ENCODE results near the gene ZBTB5. TPM values are rescaled to one million over a fixed set of nuclear protein-coding genes. Genes with fewer than 3 reads are reported as not detected.

ZBTB5 gene
- total and polyA plus RNA-seq, 2 of the 13 experiments (the other 11 are each of a cell fraction or from before 2014, with no cell fraction given), result 12.5 to 20.5 TPM

DNA sequence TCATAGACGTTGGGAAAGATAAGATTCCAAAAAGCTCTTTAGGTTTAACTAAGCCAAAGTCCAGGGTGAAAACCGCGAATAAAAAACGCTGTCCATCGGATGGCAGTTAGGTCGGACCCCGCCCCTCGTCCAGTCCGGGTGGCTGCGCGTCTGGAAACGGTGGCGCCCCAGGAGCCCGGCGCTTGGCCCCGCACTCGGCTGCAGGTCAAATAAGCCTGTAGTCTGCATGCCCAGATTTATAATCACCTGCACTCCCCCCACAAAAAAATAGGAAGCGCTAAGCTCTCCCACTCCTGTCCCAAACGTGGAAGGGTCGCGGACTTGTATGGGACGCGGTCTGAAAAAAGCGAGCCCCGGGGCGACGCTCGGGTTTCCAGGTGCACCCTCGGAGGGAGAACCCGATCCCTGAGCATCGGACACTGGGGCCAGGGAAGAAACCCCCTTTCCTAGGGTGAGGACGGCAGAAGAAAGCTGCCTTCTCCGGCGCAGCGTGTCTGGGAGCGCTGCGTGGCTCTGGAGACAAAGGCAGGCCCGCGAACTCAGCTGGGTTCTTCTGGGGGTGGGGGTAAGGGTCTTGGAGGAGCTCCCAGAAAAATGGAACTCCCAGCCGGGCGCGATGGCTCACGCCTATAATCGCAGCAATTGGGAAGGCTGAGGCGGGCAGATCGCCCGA, 923 bp upstream of the ZBTB5 start (continued):
- TF ChIP-seq DNMT1 (CRISPR knock-in tag; IDR thresholded peaks at IDR 0.05) (no peak), YEATS2 (CRISPR knock-in tag; IDR thresholded peaks at IDR 0.05; ENCODE audit: borderline replicate concordance) (no peak), ZSCAN12 (CRISPR knock-in tag; IDR thresholded peaks at IDR 0.05) (no peak), ZNF562 (CRISPR knock-in tag; IDR thresholded peaks at IDR 0.05; ENCODE audit: borderline replicate concordance) (no peak), TOE1 (CRISPR knock-in tag; IDR thresholded peaks at IDR 0.05) (no peak; the same call in 1 of the 2 replicates), ETV5 (CRISPR knock-in tag; IDR thresholded peaks at IDR 0.05; ENCODE audit: borderline replicate concordance) (no peak), ZNF343 (CRISPR knock-in tag; IDR thresholded peaks at IDR 0.05) (no peak), ADNP (CRISPR knock-in tag; IDR thresholded peaks at IDR 0.05) (0 out of 2 replicates have a peak, but pooled peaks have one; percentile 64), ZNF782 (CRISPR knock-in tag; IDR thresholded peaks at IDR 0.05; ENCODE audit: borderline replicate concordance) (no peak), HDAC2 (CRISPR knock-in tag; IDR thresholded peaks at IDR 0.05) (no peak; the same call in 1 of the 2 replicates), NAIF1 (CRISPR knock-in tag; IDR thresholded peaks at IDR 0.05; ENCODE audit: borderline replicate concordance) (peak; percentile 30; the same call in 1 of the 2 replicates), ARID2 (CRISPR knock-in tag; IDR thresholded peaks at IDR 0.05; ENCODE audit: borderline replicate concordance) (no peak), FOXP1 (IDR thresholded peaks at IDR 0.05) (no peak), FOXP1 (CRISPR knock-in tag; IDR thresholded peaks at IDR 0.05) (no peak), CREB1 (IDR thresholded peaks at IDR 0.05) (no peak), CREB1 (CRISPR knock-in tag; IDR thresholded peaks at IDR 0.05) (no peak), BCL3 (CRISPR knock-in tag; IDR thresholded peaks at IDR 0.05) (no peak; the same call in 1 of the 2 replicates), CSRNP2 (CRISPR knock-in tag; conservative IDR thresholded peaks at IDR 0.05; ENCODE audit: low read depth) (no peak), ZNF317 (CRISPR knock-in tag; IDR thresholded peaks at IDR 0.05) (no peak), HES4 (CRISPR knock-in tag; IDR thresholded peaks at IDR 0.05; ENCODE audit: borderline replicate concordance) (0 out of 2 replicates have a peak, but pooled peaks have one; percentile 35), KMT2A (CRISPR knock-in tag; IDR thresholded peaks at IDR 0.05) (no peak; the same call in 1 of the 2 replicates), KAT2B (IDR thresholded peaks at IDR 0.05; ENCODE audit: borderline replicate concordance, low read depth, low read length) (no peak), SKI (IDR thresholded peaks at IDR 0.05; ENCODE audit: partially characterized antibody) (peak; percentile 31), IKZF1 (IDR thresholded peaks at IDR 0.05) (no peak), ZNF224 (CRISPR knock-in tag; IDR thresholded peaks at IDR 0.05) (peak; percentile 88), FOXP4 (CRISPR knock-in tag; IDR thresholded peaks at IDR 0.05) (no peak)
- TF ChIP-seq, protein P1, sequence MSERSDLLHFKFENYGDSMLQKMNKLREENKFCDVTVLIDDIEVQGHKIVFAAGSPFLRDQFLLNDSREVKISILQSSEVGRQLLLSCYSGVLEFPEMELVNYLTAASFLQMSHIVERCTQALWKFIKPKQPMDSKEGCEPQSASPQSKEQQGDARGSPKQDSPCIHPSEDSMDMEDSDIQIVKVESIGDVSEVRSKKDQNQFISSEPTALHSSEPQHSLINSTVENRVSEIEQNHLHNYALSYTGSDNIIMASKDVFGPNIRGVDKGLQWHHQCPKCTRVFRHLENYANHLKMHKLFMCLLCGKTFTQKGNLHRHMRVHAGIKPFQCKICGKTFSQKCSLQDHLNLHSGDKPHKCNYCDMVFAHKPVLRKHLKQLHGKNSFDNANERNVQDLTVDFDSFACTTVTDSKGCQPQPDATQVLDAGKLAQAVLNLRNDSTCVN (CRISPR knock-in tag; IDR thresholded peaks at IDR 0.05; ENCODE audit: borderline replicate concordance), result no peak; the same call in 1 of the 2 replicates

All from HepG2 (cell line).